Fibroblast of lung (primary cell): Measurements from ENCODE around the gene HEG1.

Experiments
- CTCF ChIP-seq, 2 donors: IDR thresholded peaks in 1 of 2; conservative IDR thresholded peaks in 1 of 2; 1 replicate in 1 of 2; 2 replicates in 1 of 2; pipeline ENCODE4 v1.5.1; 2011 to 2012; ENCODE audit warnings: low read length in 2 of 2, control low read depth in 1 of 2, inconsistent platforms in 1 of 2, low read depth in 1 of 2, mild to moderate bottlenecking in 1 of 2
- EZH2 ChIP-seq: IDR thresholded peaks from 2 replicates; pipeline ENCODE4 v1.5.1; 2012; ENCODE audit warnings: low read length, control low read depth, mild to moderate bottlenecking; ENCODE audit errors: missing control alignments

GRCh38 chr3:124978627-124979026 is 77.2 kb downstream of the HEG1 start:
- TF ChIP-seq CTCF (conservative IDR thresholded peaks at IDR 0.05 in 1 of 2, IDR thresholded peaks at IDR 0.05 in 1 of 2; ENCODE audit: low read depth in 1 of 2, low read length in 2 of 2) (no peak), EZH2 (no peak)
